ENCODE results near the gene GDA. TPM values are rescaled to one million over a fixed set of nuclear protein-coding genes. Genes with fewer than 3 reads are reported as not detected.

GDA gene
- total RNA-seq, 1 experiment from 2014 or later: 49.4 TPM

DNA sequence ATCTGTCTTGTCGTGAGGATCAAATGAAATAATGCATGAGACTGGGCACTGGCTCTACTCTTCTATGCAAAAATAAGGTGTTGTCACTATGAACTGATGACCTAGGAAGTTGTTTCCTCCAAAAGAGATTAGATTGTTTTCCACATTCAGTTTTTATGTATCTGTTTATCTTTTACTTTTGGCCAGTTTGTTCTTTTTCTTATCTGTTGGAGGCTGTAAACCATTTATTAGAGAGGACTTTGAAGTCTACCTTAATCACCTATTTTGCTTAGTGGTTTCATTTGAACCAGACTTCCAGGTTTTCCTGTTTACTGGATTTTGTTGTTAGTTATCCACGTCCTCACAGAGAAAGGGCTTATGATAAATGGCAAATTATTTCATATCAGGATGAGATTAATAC, 21.5 kb upstream of the GDA start:
- Histone ChIP-seq H2AFZ (ENCODE audit: low read depth, low read length, poor library complexity, severe bottlenecking) (peak overlapping the region; percentile 92), H4K20me1 (ENCODE audit: insufficient read depth) (no peaks in the 10 kb centered on the region), H3K4me3 (replicated peaks in 1 of 2; ENCODE audit: low read depth in 1 of 2, low read length in 2 of 2) (no peak overlapping the region), H3K36me3 (ENCODE audit: control insufficient read depth in 1 of 2, insufficient read depth in 2 of 2, low read length in 2 of 2) (no peaks in the 10 kb centered on the region), H3K27me3 (ENCODE audit: insufficient read depth, low read length) (no peaks in the 10 kb centered on the region), H3K27ac (ENCODE audit: low read depth, low read length) (no peak overlapping the region), H3K4me1 (ENCODE audit: control insufficient read depth in 1 of 2, insufficient read depth in 2 of 2, low read length in 2 of 2) (peaks cover 0 to 15% of the 10 kb centered on the region in 2 experiments; a peak in 1 of 4 replicates), H3K9me2 (ENCODE audit: insufficient read depth) (no peaks in the 10 kb centered on the region), H3K79me2 (ENCODE audit: insufficient read depth, low read length) (no peaks in the 10 kb centered on the region), H3K4me2 (ENCODE audit: low read length) (no peak overlapping the region), H3K9me3 (ENCODE audit: control insufficient read depth in 1 of 2, insufficient read depth in 1 of 2, low read depth in 1 of 2, low read length in 2 of 2) (no peaks in the 10 kb centered on the region), H3K9ac (ENCODE audit: low read length) (no peak overlapping the region)
- ChIA-PET RAD21 (ENCODE audit: low non-redundant PET in 1 of 2, low total read pairs in 2 of 2, uncharacterized antibody in 2 of 2, unreplicated experiment in 2 of 2) (no interaction called here), POLR2A (no interaction called here), CTCF (no interaction called here)
- ATAC-seq (no peak), DNase-seq (ENCODE audit: low read depth, low spot score) (no peak)
- TF ChIP-seq, protein P1, sequence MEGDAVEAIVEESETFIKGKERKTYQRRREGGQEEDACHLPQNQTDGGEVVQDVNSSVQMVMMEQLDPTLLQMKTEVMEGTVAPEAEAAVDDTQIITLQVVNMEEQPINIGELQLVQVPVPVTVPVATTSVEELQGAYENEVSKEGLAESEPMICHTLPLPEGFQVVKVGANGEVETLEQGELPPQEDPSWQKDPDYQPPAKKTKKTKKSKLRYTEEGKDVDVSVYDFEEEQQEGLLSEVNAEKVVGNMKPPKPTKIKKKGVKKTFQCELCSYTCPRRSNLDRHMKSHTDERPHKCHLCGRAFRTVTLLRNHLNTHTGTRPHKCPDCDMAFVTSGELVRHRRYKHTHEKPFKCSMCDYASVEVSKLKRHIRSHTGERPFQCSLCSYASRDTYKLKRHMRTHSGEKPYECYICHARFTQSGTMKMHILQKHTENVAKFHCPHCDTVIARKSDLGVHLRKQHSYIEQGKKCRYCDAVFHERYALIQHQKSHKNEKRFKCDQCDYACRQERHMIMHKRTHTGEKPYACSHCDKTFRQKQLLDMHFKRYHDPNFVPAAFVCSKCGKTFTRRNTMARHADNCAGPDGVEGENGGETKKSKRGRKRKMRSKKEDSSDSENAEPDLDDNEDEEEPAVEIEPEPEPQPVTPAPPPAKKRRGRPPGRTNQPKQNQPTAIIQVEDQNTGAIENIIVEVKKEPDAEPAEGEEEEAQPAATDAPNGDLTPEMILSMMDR (IDR thresholded peaks at IDR 0.05 in 2 of 3, conservative IDR thresholded peaks at IDR 0.05 in 1 of 3; ENCODE audit: borderline replicate concordance in 1 of 3, insufficient read depth in 1 of 3, low read depth in 2 of 3, low read length in 2 of 3): no peak
- TF ChIP-seq CBX3 (IDR thresholded peaks at IDR 0.05; ENCODE audit: low read depth) (no peak), SIN3A (IDR thresholded peaks at IDR 0.05; ENCODE audit: low read depth) (no peak), FOSL1 (IDR thresholded peaks at IDR 0.05; ENCODE audit: low read depth) (no peak), ZFX (IDR thresholded peaks at IDR 0.05) (no peak), RAD21 (IDR thresholded peaks at IDR 0.05; ENCODE audit: low read depth) (no peak), EGR1 (IDR thresholded peaks at IDR 0.05; ENCODE audit: low read depth) (no peak), ZNF274 (IDR thresholded peaks at IDR 0.05; ENCODE audit: low read depth, low read length) (no peak), EZH2 (IDR thresholded peaks at IDR 0.05) (no peak), SP1 (IDR thresholded peaks at IDR 0.05; ENCODE audit: low read depth) (no peak), POLR2A (IDR thresholded peaks at IDR 0.05; ENCODE audit: borderline replicate concordance, extremely low read depth, insufficient read depth, insufficient read length) (no peak), JUND (IDR thresholded peaks at IDR 0.05) (no peak), YY1 (IDR thresholded peaks at IDR 0.05; ENCODE audit: extremely low read depth, insufficient replicate concordance, low read depth, low read length) (no peak), POLR2AphosphoS5 (IDR thresholded peaks at IDR 0.05; ENCODE audit: low read depth, low read length) (no peak), TCF7L2 (IDR thresholded peaks at IDR 0.05; ENCODE audit: borderline replicate concordance, extremely low read depth, insufficient read depth, insufficient read length) (no peak), CEBPB (IDR thresholded peaks at IDR 0.05; ENCODE audit: low read depth) (no peak), SRF (IDR thresholded peaks at IDR 0.05; ENCODE audit: low read depth) (no peak)
- TF ChIP-seq, protein P2, sequence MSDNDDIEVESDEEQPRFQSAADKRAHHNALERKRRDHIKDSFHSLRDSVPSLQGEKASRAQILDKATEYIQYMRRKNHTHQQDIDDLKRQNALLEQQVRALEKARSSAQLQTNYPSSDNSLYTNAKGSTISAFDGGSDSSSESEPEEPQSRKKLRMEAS (IDR thresholded peaks at IDR 0.05): no peak
- TF ChIP-seq, protein P3, sequence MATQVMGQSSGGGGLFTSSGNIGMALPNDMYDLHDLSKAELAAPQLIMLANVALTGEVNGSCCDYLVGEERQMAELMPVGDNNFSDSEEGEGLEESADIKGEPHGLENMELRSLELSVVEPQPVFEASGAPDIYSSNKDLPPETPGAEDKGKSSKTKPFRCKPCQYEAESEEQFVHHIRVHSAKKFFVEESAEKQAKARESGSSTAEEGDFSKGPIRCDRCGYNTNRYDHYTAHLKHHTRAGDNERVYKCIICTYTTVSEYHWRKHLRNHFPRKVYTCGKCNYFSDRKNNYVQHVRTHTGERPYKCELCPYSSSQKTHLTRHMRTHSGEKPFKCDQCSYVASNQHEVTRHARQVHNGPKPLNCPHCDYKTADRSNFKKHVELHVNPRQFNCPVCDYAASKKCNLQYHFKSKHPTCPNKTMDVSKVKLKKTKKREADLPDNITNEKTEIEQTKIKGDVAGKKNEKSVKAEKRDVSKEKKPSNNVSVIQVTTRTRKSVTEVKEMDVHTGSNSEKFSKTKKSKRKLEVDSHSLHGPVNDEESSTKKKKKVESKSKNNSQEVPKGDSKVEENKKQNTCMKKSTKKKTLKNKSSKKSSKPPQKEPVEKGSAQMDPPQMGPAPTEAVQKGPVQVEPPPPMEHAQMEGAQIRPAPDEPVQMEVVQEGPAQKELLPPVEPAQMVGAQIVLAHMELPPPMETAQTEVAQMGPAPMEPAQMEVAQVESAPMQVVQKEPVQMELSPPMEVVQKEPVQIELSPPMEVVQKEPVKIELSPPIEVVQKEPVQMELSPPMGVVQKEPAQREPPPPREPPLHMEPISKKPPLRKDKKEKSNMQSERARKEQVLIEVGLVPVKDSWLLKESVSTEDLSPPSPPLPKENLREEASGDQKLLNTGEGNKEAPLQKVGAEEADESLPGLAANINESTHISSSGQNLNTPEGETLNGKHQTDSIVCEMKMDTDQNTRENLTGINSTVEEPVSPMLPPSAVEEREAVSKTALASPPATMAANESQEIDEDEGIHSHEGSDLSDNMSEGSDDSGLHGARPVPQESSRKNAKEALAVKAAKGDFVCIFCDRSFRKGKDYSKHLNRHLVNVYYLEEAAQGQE (IDR thresholded peaks at IDR 0.05; ENCODE audit: low read depth): no peak
- TF ChIP-seq, protein P4, sequence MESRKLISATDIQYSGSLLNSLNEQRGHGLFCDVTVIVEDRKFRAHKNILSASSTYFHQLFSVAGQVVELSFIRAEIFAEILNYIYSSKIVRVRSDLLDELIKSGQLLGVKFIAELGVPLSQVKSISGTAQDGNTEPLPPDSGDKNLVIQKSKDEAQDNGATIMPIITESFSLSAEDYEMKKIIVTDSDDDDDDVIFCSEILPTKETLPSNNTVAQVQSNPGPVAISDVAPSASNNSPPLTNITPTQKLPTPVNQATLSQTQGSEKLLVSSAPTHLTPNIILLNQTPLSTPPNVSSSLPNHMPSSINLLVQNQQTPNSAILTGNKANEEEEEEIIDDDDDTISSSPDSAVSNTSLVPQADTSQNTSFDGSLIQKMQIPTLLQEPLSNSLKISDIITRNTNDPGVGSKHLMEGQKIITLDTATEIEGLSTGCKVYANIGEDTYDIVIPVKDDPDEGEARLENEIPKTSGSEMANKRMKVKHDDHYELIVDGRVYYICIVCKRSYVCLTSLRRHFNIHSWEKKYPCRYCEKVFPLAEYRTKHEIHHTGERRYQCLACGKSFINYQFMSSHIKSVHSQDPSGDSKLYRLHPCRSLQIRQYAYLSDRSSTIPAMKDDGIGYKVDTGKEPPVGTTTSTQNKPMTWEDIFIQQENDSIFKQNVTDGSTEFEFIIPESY (IDR thresholded peaks at IDR 0.05; ENCODE audit: extremely low read depth, insufficient replicate concordance, low read length): no peak
- no TSS peak for BruUV-seq (replicated peaks)
- intact Hi-C loops (cut with micrococcal nuclease): no loop called here
